Hematopoietic multipotent progenitor cell treated with erythropoietin and hydrocortisone succinate and interleukin-3 and kit ligand, for 6 days (in vitro differentiated cells): ENCODE data around the gene SUPT3H.

Experiments used
- DNase-seq: peaks from one replicate; pipeline ENCODE4 v3.0.0-alpha.2; 2015

The SUPT3H gene

GRCh38 chr6:45377554-45378333 lies at the start of gene SUPT3H:
SUPT3H (minus strand) TSS chr6:45377934.
- peak; percentile 96 for DNase-seq

GRCh38 chr6:45426251-45426650 lies 48.5 kb upstream of the SUPT3H start:
- no peak for DNase-seq

- peak; percentile 47 for DNase-seq
These were observed 46.7 kb upstream of the SUPT3H start for GRCh38 chr6:45424451-45424861.

- DNase-seq = peak; percentile 50
These were observed 46.2 kb upstream of the SUPT3H start for GRCh38 chr6:45423824-45424450.

GRCh38 chr6:45423111-45423823 lies 45.5 kb upstream of the SUPT3H start:
- DNase-seq = no peak

- peak; percentile 33 for DNase-seq
These were observed 44.9 kb upstream of the SUPT3H start for GRCh38 chr6:45422503-45423110.

- peak; percentile 47 for DNase-seq
These were observed 44.2 kb upstream of the SUPT3H start for GRCh38 chr6:45421709-45422502.

- no peak for DNase-seq
These were observed 43.4 kb upstream of the SUPT3H start for GRCh38 chr6:45420909-45421708.

- peak; percentile 46 for DNase-seq
These were observed 42.6 kb upstream of the SUPT3H start for GRCh38 chr6:45420083-45420908.

- peak; percentile 85 for DNase-seq
These were observed 41.9 kb upstream of the SUPT3H start for GRCh38 chr6:45419571-45420082.

GRCh38 chr6:45417436-45417835 lies 39.7 kb upstream of the SUPT3H start:
- DNase-seq = peak; percentile 68

GRCh38 chr6:45416700-45417099 lies 39.0 kb upstream of the SUPT3H start:
- DNase-seq = peak; percentile 1

- DNase-seq = no peak
These were observed 38.2 kb upstream of the SUPT3H start for GRCh38 chr6:45415788-45416518.

GRCh38 chr6:45415315-45415714 lies 37.6 kb upstream of the SUPT3H start:
- DNase-seq = peak; percentile 33

GRCh38 chr6:45411959-45412358 lies 34.2 kb upstream of the SUPT3H start:
- no peak for DNase-seq

- no peak for DNase-seq
These were observed 22.3 kb upstream of the SUPT3H start for GRCh38 chr6:45400021-45400420.

- DNase-seq = no peak
These were observed 20.5 kb upstream of the SUPT3H start for GRCh38 chr6:45398075-45398813.

GRCh38 chr6:45394586-45395095 lies 16.9 kb upstream of the SUPT3H start:
- no peak for DNase-seq

GRCh38 chr6:45388328-45388727 lies 10.6 kb upstream of the SUPT3H start:
- DNase-seq = no peak
